GM12878 (cell line): ENCODE measurements around the gene NR6A1.

Source experiments
- BACH1 ChIP-seq: fragments of 450-650 bp; IDR thresholded peaks from 2 replicates; pipeline ENCODE4 v1.6.1; 2017; ENCODE audit warnings: mild to moderate bottlenecking, borderline replicate concordance
- BRCA1 ChIP-seq: IDR thresholded peaks from 2 replicates; pipeline ENCODE4 v1.6.1; 2011; ENCODE audit warnings: low read depth, low read length, improper control_type of control experiment
- CHD4 ChIP-seq: fragments of 200-600 bp; sonication (generic); IDR thresholded peaks from 2 replicates; pipeline ENCODE4 v1.6.1; 2016; ENCODE audit warnings: mild to moderate bottlenecking
- FOXK2 ChIP-seq: fragments of 450-650 bp; IDR thresholded peaks from 2 replicates; pipeline ENCODE4 v1.6.1; 2017; ENCODE audit warnings: mild to moderate bottlenecking, moderate library complexity
- JUND ChIP-seq: IDR thresholded peaks from 2 replicates; pipeline ENCODE4 v1.6.1; 2012; ENCODE audit warnings: low read depth, mild to moderate bottlenecking, low read length, improper control_type of control experiment, moderate library complexity
- PAX5 ChIP-seq: IDR thresholded peaks from 2 replicates; pipeline ENCODE4 v1.6.1; 2011; ENCODE audit warnings: low read depth, low read length, borderline replicate concordance
- PAX8 ChIP-seq: fragments of 450-650 bp; IDR thresholded peaks from 2 replicates; pipeline ENCODE4 v1.6.1; 2017; ENCODE audit warnings: mild to moderate bottlenecking, moderate library complexity
- PBX3 ChIP-seq: IDR thresholded peaks from 2 replicates; pipeline ENCODE4 v1.6.1; 2011; ENCODE audit warnings: mild to moderate bottlenecking, low read depth, low read length, moderate library complexity; ENCODE audit not compliant: insufficient replicate concordance
- POLR2A ChIP-seq: IDR thresholded peaks from 2 replicates; pipeline ENCODE4 v1.6.1; 2011; ENCODE audit warnings: low read depth, mild to moderate bottlenecking, low read length
- RAD51 ChIP-seq: fragments of 450-650 bp; IDR thresholded peaks from 2 replicates; pipeline ENCODE4 v1.6.1; 2016; ENCODE audit warnings: moderate library complexity, mild to moderate bottlenecking, inconsistent platforms
- ZNF384 ChIP-seq: IDR thresholded peaks from 2 replicates; pipeline ENCODE4 v1.6.1; 2012; ENCODE audit warnings: low read depth, mild to moderate bottlenecking, low read length, improper control_type of control experiment, borderline replicate concordance
- TF ChIP-seq, protein P1 (sequence below), 3 experiments: IDR thresholded peaks in 2 of 3; conservative IDR thresholded peaks in 1 of 3; 2 replicates each; pipeline ENCODE4 v1.5.1; 2011; ENCODE audit warnings: low read depth in 3 of 3, low read length in 3 of 3, mild to moderate bottlenecking in 3 of 3, control low read depth in 2 of 3, moderate library complexity in 2 of 3, inconsistent platforms in 1 of 3, mixed read lengths in 1 of 3; ENCODE audit not compliant: control insufficient read depth in 2 of 3, insufficient read depth in 1 of 3; ENCODE audit errors: extremely low read depth in 1 of 3

- no peak for TF ChIP-seq RAD51
- TF ChIP-seq BRCA1: no peak
- TF ChIP-seq POLR2A: no peak; the same call in 1 of the 2 replicates
- TF ChIP-seq CHD4: no peak
- TF ChIP-seq, protein P1, sequence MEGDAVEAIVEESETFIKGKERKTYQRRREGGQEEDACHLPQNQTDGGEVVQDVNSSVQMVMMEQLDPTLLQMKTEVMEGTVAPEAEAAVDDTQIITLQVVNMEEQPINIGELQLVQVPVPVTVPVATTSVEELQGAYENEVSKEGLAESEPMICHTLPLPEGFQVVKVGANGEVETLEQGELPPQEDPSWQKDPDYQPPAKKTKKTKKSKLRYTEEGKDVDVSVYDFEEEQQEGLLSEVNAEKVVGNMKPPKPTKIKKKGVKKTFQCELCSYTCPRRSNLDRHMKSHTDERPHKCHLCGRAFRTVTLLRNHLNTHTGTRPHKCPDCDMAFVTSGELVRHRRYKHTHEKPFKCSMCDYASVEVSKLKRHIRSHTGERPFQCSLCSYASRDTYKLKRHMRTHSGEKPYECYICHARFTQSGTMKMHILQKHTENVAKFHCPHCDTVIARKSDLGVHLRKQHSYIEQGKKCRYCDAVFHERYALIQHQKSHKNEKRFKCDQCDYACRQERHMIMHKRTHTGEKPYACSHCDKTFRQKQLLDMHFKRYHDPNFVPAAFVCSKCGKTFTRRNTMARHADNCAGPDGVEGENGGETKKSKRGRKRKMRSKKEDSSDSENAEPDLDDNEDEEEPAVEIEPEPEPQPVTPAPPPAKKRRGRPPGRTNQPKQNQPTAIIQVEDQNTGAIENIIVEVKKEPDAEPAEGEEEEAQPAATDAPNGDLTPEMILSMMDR (IDR thresholded peaks at IDR 0.05 in 2 of 3, conservative IDR thresholded peaks at IDR 0.05 in 1 of 3; ENCODE audit: control insufficient read depth in 2 of 3, extremely low read depth in 1 of 3, insufficient read depth in 1 of 3, low read depth in 3 of 3, low read length in 3 of 3): no peak
- no peak for TF ChIP-seq BACH1
- TF ChIP-seq FOXK2: no peak
- TF ChIP-seq JUND: no peak
- no peak for TF ChIP-seq PAX5
- no peak for TF ChIP-seq ZNF384
- TF ChIP-seq PAX8: no peak
- TF ChIP-seq PBX3: no peak
Observed at GRCh38 chr9:124769549-124770358, 1.4 kb downstream of the NR6A1 start.
